Fibroblast of mammary gland (primary cell): Measurements from ENCODE around the gene CCDC74A.
"Not testable (repeated sequence)": the region's sequence is repeated elsewhere in the genome, so short reads cannot be mapped to it uniquely, and the experiment has no call there.

ENCODE experiments used
- DNase-seq: peaks from one replicate; pipeline ENCODE4 v3.0.0-alpha.2; 2010; ENCODE audit warnings: low read depth
- H3K4me3 ChIP-seq: 2 replicates; pipeline ENCODE4 v1.5.1; 2011; ENCODE audit warnings: low read depth, mild to moderate bottlenecking, low read length, moderate library complexity; ENCODE audit not compliant: control insufficient read depth
- CTCF ChIP-seq: conservative IDR thresholded peaks from 2 replicates; pipeline ENCODE4 v1.5.1; 2011; ENCODE audit warnings: low read depth, low read length, inconsistent platforms; ENCODE audit not compliant: control insufficient read depth, insufficient read depth

CCDC74A gene

GRCh38 chr2:131521961-131522781 is 5.5 kb upstream of the CCDC74A start:
- TF ChIP-seq CTCF, result no peak
- H3K4me3 ChIP-seq, result no peak overlapping the region
- peak; percentile 48 for DNase-seq

- DNase-seq, result not testable (repeated sequence)
Observed at GRCh38 chr2:131525256-131525655, 2.4 kb upstream of the CCDC74A start.

DNA sequence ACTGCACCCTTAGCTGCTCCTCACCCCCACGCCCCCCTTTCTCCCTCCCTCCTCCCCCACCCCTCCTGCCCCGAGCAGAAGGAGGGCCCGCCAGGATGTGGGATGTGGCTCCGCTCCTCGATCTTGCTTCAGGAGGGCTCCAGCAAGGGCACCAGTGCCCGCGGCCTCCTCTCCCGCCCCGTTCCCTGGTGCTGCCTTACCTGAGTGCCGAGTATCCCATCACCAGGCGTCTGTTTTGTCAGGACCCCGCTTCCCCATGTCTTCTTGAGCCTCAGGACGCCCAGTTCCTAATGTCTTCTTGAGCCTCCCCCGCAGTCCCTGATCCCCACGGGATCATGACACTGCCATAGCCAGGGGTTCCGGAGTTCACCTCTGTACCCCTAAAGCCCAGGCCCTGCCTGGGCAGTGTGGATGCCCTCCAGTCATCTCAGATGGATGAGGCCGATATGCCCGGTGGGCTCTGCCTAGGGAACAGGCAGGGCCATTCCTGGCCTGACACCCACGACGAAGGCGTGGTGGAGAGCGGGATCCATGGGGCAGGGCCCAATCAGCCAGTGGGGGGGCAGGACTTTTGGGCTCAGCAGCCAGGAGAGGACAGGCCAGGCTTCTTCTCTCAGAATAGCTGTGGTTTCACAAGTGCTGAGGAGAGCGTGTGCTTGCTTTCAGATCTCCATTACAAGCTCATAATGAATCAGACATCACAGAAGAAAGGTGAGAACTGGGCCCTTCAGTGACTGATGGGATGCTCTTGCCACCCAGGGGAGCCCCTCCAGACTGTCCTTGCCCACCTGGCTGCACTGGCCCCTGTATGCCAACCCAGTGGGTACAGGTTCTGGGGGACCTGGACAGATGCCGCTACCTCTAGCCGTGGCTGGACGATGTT is 1.5 kb downstream of the CCDC74A start:
- not testable (repeated sequence) for H3K4me3 ChIP-seq
- DNase-seq, result peak; percentile 0

More at GRCh38 chr2:131525256-131525655, 2.4 kb upstream of the CCDC74A start:
- H3K4me3 ChIP-seq, result not testable (repeated sequence)

GRCh38 chr2:131529864-131530445 is 2.3 kb downstream of the CCDC74A start:
- H3K4me3 ChIP-seq, DNase-seq: not testable (repeated sequence)

- DNase-seq, H3K4me3 ChIP-seq: not testable (repeated sequence)
Observed at GRCh38 chr2:131530626-131531344, 3.1 kb downstream of the CCDC74A start.

GRCh38 chr2:131531547-131532185 is 4.0 kb downstream of the CCDC74A start:
- not testable (repeated sequence) for H3K4me3 ChIP-seq, DNase-seq

GRCh38 chr2:131532723-131533608 is 5.3 kb downstream of the CCDC74A start:
- not testable (repeated sequence) for H3K4me3 ChIP-seq, DNase-seq

GRCh38 chr2:131533609-131534316 is 6.1 kb downstream of the CCDC74A start:
- not testable (repeated sequence) for H3K4me3 ChIP-seq, DNase-seq

- not testable (repeated sequence) for DNase-seq, H3K4me3 ChIP-seq
Observed at GRCh38 chr2:131534317-131534672, 6.6 kb downstream of the CCDC74A start.

- not testable (repeated sequence) for DNase-seq, H3K4me3 ChIP-seq
Observed at GRCh38 chr2:131534965-131535364, 7.3 kb downstream of the CCDC74A start.
